Measurements from ENCODE around the gene GGT6.

DNA sequence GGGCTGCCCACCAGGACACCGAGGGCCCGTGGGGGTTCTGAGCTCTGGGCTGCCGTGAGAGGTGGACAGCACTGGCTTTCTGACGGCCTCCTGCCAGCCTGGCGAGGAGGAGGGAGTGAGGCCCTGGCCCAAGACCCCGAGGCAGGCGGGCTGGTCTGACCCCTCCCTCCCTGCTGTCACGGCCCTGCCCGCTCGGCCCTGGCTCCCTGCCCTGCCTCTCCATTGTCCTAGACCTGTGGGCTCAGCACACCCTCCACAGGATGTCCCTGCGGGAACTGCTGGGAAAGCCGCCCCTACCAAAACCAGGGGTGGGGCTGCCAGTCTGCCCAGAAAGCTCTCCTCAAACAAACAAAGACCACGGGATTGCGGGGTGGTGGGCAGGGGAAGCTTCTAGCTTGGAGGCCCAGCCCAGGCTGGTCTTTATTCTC lies 41.0 kb downstream of the GGT6 start:
- no peak for TF ChIP-seq CTCF (conservative IDR thresholded peaks at IDR 0.05; ENCODE audit: low read depth, low read length)
- no peak for TF ChIP-seq EZH2 (IDR thresholded peaks at IDR 0.05; ENCODE audit: low read length, unreplicated experiment)
- no peak for TF ChIP-seq EZH2phosphoT487 (IDR thresholded peaks at IDR 0.05; ENCODE audit: borderline replicate concordance, low read length)

Measured in PC-3 (cell line).